ENCODE results near the gene ATXN1.
"Not testable (repeated sequence)": the region's sequence is repeated elsewhere in the genome, so short reads cannot be mapped to it uniquely, and the experiment has no call there.

Gene ATXN1

DNA sequence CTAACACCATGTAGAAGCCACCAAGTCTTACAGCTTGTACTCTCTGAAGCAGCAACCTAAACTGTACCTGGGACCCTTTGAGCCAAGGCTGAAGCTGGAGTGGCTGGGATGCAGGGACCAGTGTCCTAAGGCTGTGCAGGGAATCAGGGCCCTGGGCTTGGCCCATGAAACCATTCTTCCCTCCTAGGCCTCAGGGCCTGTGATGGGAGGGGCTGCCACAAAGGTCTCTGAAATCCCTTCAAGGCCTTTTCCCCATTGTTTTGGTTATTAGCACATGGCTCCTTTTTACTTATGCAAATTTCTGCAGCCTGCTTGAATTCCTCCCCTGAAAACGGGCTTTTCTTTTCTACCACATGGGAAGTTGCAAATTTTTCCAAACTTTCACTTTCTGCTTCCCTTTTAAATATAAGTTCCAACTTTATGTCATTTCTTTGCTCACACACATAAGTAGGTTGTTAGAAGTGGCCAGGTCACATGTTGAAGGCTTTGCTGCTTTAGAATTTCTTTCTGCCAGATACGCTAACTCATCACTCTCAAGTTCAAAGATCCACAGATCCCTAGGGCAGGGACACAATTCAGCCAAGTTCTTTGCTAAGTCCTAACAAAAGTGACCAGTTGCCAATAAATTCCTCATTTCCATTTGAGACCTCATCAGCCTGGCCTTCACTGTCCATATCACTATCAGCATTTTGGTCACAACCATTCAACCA is 28.2 kb upstream of the ATXN1 start:
- Mint-ChIP-seq H3K4me3 (no peak overlapping the region), H3K36me3 (peaks cover 13% of the 10 kb centered on the region), H3K4me1 (ENCODE audit: low read depth) (no peaks in the 10 kb centered on the region), H3K27me3 (no peaks in the 10 kb centered on the region), H3K9me3 (ENCODE audit: low read depth) (peaks cover 19% of the 10 kb centered on the region), H3K27ac (no peak overlapping the region)

GRCh38 chr6:16787128-16787682 is 25.9 kb upstream of the ATXN1 start:
- H3K27ac Mint-ChIP-seq, result no peak overlapping the region
- H3K4me1 Mint-ChIP-seq (ENCODE audit: low read depth), result no peaks in the 10 kb centered on the region
- H3K9me3 Mint-ChIP-seq (ENCODE audit: low read depth), result peaks cover 19% of the 10 kb centered on the region
- no peaks in the 10 kb centered on the region for H3K27me3 Mint-ChIP-seq
- peaks cover 13% of the 10 kb centered on the region for H3K36me3 Mint-ChIP-seq
- H3K4me3 Mint-ChIP-seq, result no peak overlapping the region

GRCh38 chr6:16785496-16785895 is 24.2 kb upstream of the ATXN1 start:
- Mint-ChIP-seq H3K9me3 (ENCODE audit: low read depth) (peaks cover 16% of the 10 kb centered on the region), H3K4me3 (no peak overlapping the region), H3K27me3 (no peaks in the 10 kb centered on the region), H3K36me3 (peaks cover 13% of the 10 kb centered on the region), H3K27ac (no peak overlapping the region), H3K4me1 (ENCODE audit: low read depth) (no peaks in the 10 kb centered on the region)

DNA sequence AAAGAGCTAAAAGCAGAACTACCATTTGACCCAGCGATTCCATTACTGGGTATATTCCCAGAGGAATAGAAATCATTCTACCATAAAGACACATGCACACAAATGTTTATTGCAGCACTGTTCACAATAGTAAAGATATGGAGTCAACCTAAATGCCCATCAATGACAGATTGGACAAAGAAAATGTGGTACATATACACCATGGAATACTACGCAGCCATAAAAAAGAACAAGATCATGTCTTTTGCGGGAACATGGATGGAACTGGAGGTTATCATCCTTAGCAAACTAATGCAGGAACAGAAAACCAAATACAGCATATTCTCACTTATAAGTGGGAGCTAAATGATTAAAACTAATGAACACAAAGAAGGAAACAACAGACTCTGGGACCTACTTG is 23.7 kb upstream of the ATXN1 start:
- H3K4me1 Mint-ChIP-seq (ENCODE audit: low read depth); H3K4me3 Mint-ChIP-seq; H3K27ac Mint-ChIP-seq; H3K27me3 Mint-ChIP-seq: not testable (repeated sequence)
- peaks cover 12% of the 10 kb centered on the region for H3K36me3 Mint-ChIP-seq
- H3K9me3 Mint-ChIP-seq (ENCODE audit: low read depth), result peaks cover 11% of the 10 kb centered on the region

DNA sequence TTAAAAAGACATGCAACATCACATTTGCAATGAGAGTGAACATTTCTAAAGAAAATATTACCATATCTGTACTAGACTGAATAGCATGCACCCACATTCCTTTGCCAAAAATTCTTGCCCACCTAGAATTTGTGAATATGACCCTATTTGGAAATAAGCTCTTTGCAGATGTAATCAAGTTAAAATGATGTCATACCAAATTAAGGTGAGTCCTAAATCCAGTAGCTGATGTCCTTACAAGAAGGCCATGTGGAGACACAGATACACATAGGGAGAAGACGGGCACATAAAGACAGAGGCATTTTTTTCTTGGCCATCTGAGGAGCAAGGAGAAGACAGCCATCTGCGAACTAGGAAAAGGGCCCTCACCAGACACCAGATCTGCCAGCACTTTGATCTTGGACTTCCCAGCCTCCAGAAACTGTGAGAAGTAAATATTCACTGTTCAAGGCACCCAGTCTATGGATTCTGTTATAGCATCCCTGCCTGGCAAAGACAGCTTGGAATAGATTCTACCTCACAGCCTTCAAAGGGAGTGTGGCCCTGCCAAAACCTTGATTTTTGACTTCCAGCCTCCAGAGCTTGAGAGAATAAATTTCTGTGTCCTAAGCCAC is 22.8 kb upstream of the ATXN1 start:
- Mint-ChIP-seq H3K4me3 (no peak overlapping the region), H3K36me3 (peaks cover 9% of the 10 kb centered on the region), H3K9me3 (ENCODE audit: low read depth) (peaks cover 5% of the 10 kb centered on the region), H3K4me1 (ENCODE audit: low read depth) (no peaks in the 10 kb centered on the region), H3K27me3 (no peaks in the 10 kb centered on the region), H3K27ac (no peak overlapping the region)

GRCh38 chr6:16783509-16783908 is 22.2 kb upstream of the ATXN1 start:
- Mint-ChIP-seq H3K4me1 (ENCODE audit: low read depth) (no peaks in the 10 kb centered on the region), H3K9me3 (ENCODE audit: low read depth) (peaks cover 5% of the 10 kb centered on the region), H3K36me3 (peaks cover 9% of the 10 kb centered on the region), H3K27me3 (peaks cover 2% of the 10 kb centered on the region), H3K4me3 (no peak overlapping the region), H3K27ac (no peak overlapping the region)

DNA sequence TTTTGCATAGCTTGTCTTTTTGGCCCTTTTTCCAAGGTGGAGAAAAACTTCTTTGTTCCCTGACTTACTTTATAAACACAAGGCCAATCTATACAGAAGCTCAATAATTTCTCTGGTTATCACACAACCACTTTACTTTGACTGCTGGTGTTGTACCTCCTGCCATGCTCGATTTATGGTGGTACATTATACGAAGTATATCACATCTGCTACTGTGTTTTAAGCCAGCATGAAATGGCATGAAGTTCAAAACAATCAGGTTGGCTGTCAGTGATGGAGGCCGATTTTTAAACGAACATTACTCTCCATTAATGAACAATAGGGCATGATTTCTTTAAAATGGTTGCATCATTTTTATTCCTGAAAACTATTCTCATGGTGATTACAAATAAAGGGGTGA is 21.0 kb upstream of the ATXN1 start:
- Mint-ChIP-seq H3K4me3 (no peak overlapping the region), H3K27me3 (peaks cover 2% of the 10 kb centered on the region), H3K4me1 (ENCODE audit: low read depth) (no peaks in the 10 kb centered on the region), H3K27ac (no peak overlapping the region), H3K9me3 (ENCODE audit: low read depth) (no peaks in the 10 kb centered on the region), H3K36me3 (peaks cover 8% of the 10 kb centered on the region)

DNA sequence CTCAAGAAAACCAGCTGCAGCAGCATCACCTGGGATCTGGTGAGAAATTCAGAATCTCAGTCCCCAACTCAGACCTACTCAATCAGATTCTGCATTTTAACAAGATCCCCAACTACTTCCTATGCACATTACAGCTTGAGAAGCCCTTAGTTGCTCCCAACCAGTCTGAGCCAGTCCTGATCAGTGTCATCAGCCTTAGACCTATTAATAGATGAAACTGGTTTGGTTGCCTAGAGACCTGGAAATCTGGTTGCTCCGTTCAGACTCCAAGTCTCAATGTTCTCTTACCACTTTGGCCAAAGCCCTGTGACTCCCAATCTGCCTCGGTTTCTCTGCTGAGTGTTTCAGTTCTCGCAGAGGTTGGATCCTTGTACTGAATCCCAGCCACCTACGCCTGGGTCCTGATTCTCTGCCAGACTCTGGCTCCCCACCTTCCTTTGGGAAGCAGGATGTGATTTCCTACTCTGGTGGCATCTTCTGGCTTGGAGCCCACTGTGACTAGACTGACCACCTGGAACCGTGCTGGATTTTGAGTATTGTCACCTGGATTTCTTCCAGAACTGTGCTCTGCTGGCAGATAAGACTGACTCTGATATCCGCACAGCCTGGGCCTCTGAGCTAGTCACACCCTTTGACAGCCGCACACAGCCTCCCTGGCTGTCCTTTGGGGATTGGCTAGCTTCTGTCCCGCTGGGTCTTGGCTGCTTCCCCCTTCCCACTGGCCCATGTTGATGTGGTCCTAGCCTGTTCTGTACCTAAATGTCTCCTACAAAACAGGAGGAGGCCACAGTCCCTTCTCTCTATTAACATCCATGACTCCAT is 20.3 kb upstream of the ATXN1 start:
- no peak overlapping the region for H3K27ac Mint-ChIP-seq
- peaks cover 2% of the 10 kb centered on the region for H3K27me3 Mint-ChIP-seq
- no peaks in the 10 kb centered on the region for H3K9me3 Mint-ChIP-seq (ENCODE audit: low read depth)
- H3K4me3 Mint-ChIP-seq, result no peak overlapping the region
- H3K4me1 Mint-ChIP-seq (ENCODE audit: low read depth), result no peaks in the 10 kb centered on the region
- peaks cover 7% of the 10 kb centered on the region for H3K36me3 Mint-ChIP-seq

- no peak overlapping the region for H3K4me3 Mint-ChIP-seq
- H3K9me3 Mint-ChIP-seq (ENCODE audit: low read depth), result no peaks in the 10 kb centered on the region
- H3K27ac Mint-ChIP-seq, result no peak overlapping the region
- peaks cover 2% of the 10 kb centered on the region for H3K36me3 Mint-ChIP-seq
- H3K4me1 Mint-ChIP-seq (ENCODE audit: low read depth), result peaks cover under 1% of the 10 kb centered on the region
- H3K27me3 Mint-ChIP-seq, result peaks cover 2% of the 10 kb centered on the region
Measured at GRCh38 chr6:16778521-16778920, 17.3 kb upstream of the ATXN1 start.

DNA sequence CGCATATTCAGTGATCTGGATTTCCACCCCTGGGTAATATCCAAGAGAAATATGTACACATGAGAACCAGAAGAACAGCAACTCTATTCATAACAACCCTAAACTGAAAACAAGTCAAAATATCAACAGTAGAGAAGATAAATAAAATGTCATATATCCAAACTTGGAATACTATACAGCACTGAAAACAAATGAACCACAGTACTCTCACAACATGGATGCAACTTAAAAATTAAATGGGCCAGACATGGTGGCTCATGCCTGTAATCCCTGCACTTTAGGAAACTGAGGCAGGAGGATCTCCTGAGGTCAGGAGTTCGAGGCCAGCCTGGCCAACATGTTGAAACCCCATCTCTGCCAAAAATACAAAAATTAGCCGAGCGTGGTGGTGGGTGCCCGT is 16.5 kb upstream of the ATXN1 start:
- Mint-ChIP-seq H3K27ac (no peak overlapping the region), H3K27me3 (peaks cover 2% of the 10 kb centered on the region), H3K4me1 (ENCODE audit: low read depth) (peaks cover 7% of the 10 kb centered on the region), H3K36me3 (peaks cover 2% of the 10 kb centered on the region), H3K4me3 (no peak overlapping the region), H3K9me3 (ENCODE audit: low read depth) (no peaks in the 10 kb centered on the region)

DNA sequence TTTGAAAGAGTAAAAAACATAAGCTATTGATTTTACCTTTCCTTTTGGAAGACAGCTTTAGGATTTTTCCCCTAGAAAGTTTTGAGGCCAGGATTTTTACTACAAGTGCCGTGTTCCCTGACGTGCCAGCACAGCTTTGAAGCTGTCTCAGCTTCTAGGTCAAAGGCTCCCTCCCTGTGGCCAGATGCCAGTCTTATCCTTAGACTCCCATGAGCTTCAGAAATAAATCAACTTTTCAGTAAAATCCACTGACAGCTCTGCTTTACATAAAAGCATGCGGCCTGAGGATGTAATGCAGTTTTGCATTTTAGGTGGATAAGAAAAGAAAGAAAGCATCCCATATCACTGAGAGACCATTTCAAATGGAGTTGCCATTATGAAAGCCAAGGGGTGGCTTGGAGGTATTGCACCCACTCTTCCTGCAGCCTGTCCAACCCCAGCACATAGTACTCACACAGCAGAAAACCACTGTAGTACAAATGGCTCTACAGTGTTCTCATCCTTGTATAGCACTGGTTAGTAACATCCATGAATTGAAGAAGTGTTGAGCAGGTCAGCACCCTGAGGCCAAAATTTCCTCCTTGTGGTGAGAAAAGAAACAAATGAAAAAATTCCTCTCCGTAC is 15.2 kb upstream of the ATXN1 start:
- Mint-ChIP-seq H3K4me3 (no peak overlapping the region), H3K4me1 (ENCODE audit: low read depth) (peaks cover 12% of the 10 kb centered on the region), H3K27me3 (peaks cover 2% of the 10 kb centered on the region), H3K9me3 (ENCODE audit: low read depth) (no peaks in the 10 kb centered on the region), H3K27ac (no peak overlapping the region), H3K36me3 (peaks cover 2% of the 10 kb centered on the region)

- Mint-ChIP-seq H3K27ac (no peak overlapping the region), H3K4me3 (no peak overlapping the region), H3K27me3 (peaks cover 2% of the 10 kb centered on the region)
Measured at GRCh38 chr6:16774437-16774836, 13.2 kb upstream of the ATXN1 start.

DNA sequence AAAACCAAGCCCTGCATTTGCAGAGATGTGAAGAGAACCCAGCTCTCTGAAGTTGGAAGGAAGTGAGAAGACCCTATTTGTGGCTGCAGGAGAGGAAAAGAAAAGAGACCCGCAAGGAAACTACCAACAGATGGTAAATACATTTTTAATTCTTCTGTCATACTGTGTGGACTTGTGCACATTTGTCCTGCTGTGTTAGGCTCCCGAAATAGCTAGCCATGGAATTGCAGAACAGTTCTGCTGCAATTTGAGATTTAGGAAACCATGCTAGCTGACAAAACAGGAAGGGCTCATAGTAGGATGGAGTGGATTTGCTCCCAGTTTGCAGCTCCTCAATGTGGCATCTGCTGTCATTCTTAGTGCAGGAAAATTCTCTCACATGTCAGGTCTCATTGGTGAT is 12.1 kb upstream of the ATXN1 start:
- H3K27me3 Mint-ChIP-seq, result no peaks in the 10 kb centered on the region
- H3K4me3 Mint-ChIP-seq, result no peak overlapping the region
- no peak overlapping the region for H3K27ac Mint-ChIP-seq

More at GRCh38 chr6:16774437-16774836, 13.2 kb upstream of the ATXN1 start:
- Mint-ChIP-seq H3K9me3 (ENCODE audit: low read depth) (no peaks in the 10 kb centered on the region), H3K36me3 (peaks cover 2% of the 10 kb centered on the region), H3K4me1 (ENCODE audit: low read depth) (peaks cover 32% of the 10 kb centered on the region)

DNA sequence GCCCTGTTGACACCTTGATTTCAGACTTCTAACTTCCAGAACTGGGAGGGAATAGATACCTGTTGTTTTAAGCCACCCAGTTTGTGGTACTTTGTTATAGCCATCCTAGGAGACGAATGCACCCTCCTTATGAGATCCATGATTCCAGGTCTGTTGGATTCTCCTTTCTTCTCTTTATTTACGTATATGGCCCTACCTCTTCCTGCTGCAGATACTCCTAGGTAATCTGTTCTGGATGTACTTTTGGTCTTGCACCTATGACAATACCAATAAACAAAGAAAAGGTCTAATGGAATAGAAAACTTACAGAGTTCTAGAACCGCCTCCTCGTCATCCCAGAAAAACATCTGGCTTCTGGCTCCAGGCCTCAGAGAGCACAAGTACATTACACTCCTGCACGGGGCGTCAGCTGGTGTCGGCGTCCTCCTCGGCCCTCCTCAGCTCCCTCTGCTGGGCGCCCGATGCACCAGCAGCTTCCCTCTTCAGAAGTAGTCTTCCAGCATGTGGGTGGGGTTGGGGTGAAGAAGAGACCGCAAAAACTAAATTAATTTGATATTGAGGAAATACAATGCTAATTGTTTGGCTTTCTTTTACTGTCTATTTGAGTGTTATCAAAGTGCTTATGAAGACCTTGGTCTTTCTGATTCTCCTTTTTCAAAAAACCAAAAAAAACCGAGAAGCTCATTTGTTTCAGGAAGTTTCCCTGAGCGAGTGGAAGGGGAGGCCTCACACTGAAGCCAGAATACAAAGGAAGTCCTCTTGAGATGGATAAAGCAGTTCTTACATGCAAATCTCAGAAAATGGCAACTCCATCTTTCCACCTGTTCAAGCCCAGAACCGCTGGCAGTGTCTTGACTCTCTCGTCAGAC is 9.7 kb upstream of the ATXN1 start:
- peak overlapping the region; percentile 40 for H3K4me3 Mint-ChIP-seq
- H3K9me3 Mint-ChIP-seq (ENCODE audit: low read depth), result no peaks in the 10 kb centered on the region
- H3K27ac Mint-ChIP-seq, result no peak overlapping the region
- no peaks in the 10 kb centered on the region for H3K27me3 Mint-ChIP-seq
- peaks cover 62% of the 10 kb centered on the region for H3K4me1 Mint-ChIP-seq (ENCODE audit: low read depth)
- H3K36me3 Mint-ChIP-seq, result no peaks in the 10 kb centered on the region

More for the DNA sequence above, 12.1 kb upstream of the ATXN1 start:
- Mint-ChIP-seq H3K36me3 (peaks cover 2% of the 10 kb centered on the region), H3K4me1 (ENCODE audit: low read depth) (peaks cover 42% of the 10 kb centered on the region), H3K9me3 (ENCODE audit: low read depth) (no peaks in the 10 kb centered on the region)

Data from activated naive CD8-positive, alpha-beta T cell (primary cell).